Measurements from ENCODE around the gene MAN2B2.
A peak's percentile ranks its signal among the peaks of the same experiment; 100 is the strongest.

The MAN2B2 gene

DNA sequence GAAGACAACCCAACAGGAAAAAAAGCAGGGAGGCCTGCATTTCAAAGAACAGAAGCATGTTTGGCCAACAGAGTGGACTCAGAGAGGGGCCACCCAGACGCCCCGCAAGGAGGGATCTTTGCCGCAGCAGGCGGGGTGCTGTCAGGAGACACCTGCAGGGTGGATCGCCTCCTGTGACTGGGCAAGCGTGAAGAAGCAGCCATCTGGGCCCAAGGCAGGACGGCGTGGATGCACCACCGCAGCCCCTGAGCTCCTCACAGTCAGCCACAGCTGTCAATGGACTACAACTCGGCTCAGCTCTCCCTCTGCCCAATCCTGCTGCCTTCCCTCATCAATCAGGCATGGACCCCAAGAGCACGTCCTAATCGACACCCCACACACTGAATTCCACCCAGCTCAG, 32.0 kb upstream of the MAN2B2 start:
- Histone ChIP-seq H3K27me3 (no peaks in the 10 kb centered on the region), H3K4me2 (peak overlapping the region; percentile 33), H3K4me3 (no peak overlapping the region), H3K27ac (no peak overlapping the region), H3K9ac (no peak overlapping the region), H4K20me1 (peaks cover 7% of the 10 kb centered on the region; the same call in 1 of the 2 replicates), H3K36me3 (no peaks in the 10 kb centered on the region), H3K4me1 (peaks cover 11% of the 10 kb centered on the region), H3K9me3 (peaks cover 7% of the 10 kb centered on the region)
- TF ChIP-seq Cebpa-rat (IDR thresholded peaks at IDR 0.05): no peak

DNA sequence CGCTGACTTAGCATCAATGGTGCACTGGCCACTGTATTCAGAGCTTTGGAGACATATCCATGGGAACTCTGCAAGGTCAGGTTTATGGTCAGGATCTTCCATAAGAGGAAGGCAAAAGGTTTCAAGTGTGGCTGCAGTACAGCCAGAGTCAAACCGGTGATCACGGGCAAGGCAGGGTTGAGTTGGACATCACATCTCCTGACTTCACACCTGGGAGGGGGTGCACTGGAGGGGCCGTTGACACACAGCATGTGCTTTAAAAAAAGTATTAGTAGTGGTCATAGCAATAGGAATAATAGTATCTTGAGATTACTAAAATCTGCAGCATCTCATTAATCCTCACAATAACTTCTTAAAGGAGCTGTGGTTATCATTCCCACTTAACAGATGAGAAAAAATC, 28.9 kb upstream of the MAN2B2 start:
- Histone ChIP-seq H3K9ac (no peak overlapping the region), H3K4me3 (no peak overlapping the region), H3K4me1 (peaks cover 24% of the 10 kb centered on the region), H3K27ac (no peak overlapping the region), H3K27me3 (no peaks in the 10 kb centered on the region), H4K20me1 (peaks cover 7% of the 10 kb centered on the region; the same call in 1 of the 2 replicates), H3K36me3 (no peaks in the 10 kb centered on the region), H3K9me3 (no peaks in the 10 kb centered on the region), H3K4me2 (no peak overlapping the region)
- no peak for TF ChIP-seq Cebpa-rat (IDR thresholded peaks at IDR 0.05)

DNA sequence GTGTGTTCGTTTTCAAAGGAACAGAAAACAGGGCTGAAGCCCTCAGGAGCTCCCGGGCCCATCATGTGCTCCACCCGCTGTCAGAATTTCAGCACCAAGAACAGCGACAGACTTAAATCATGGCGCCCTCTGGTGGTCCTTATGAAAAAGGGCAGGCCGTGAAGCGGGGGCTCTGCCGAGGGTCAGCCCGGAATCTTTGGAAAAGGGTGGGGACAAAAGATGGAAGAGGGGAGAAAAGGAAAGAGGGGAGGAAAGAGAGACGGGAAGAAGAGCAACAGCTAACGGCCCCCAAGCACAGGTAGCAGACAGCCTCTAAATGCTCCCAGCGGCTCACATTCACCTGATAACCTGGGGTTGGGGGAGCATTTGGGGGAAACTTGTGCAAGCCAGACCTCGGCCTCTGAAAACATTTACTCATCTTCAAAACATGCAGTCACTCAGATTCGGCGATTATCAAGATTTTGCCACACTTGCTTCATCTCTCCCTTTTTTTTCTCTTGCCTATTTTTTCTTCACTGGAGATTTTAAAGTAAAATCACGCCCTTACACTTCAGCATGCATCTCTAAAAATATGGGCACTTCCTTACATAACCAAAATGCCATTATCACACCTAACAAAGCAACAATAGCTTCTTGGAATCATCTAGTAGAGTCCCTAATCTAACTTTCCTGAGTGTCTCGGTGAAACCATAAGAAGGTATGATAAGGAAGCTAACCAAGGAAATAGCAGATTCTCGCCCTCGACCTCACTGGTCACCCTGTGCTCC, 28.1 kb upstream of the MAN2B2 start:
- Histone ChIP-seq H3K4me3 (no peak overlapping the region), H3K4me1 (peaks cover 24% of the 10 kb centered on the region), H3K4me2 (no peak overlapping the region), H3K27ac (no peak overlapping the region), H3K9me3 (peaks cover 6% of the 10 kb centered on the region), H4K20me1 (peaks cover 7% of the 10 kb centered on the region; the same call in 1 of the 2 replicates), H3K9ac (no peak overlapping the region), H3K27me3 (no peaks in the 10 kb centered on the region), H3K36me3 (no peaks in the 10 kb centered on the region)
- TF ChIP-seq Cebpa-rat (IDR thresholded peaks at IDR 0.05): no peak

DNA sequence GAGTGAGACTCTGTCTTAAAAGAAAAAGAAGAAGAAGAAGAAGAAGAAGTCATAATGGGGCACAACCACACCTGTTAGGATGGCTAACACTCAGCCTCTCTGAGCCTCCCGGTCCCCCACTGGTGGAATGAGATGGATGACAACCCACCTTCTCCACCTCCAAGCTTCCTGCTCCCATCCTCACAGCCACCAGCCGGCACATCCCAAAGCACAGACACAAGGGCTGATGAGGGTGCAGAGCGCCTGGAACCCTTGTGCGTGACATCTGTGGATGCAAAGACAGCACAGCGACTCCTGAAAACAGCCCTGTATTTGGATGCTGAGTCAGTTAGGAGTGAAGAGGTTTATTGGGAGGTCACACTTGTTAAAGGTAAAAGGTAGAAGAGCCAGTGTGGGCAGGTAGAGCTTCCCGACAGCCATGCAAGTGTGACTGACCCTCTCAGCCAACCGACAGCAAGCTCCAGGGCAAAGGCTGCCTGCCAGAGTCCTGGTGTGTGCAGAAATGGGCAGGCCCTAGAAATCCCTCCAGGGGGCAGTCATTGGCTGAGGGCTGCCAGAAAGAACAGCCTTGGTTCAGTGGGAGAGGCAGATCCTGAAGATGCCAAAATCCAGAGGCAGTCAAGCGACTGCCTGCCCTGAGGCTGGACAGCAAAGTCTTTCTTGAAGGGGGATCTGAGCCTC, 26.6 kb upstream of the MAN2B2 start:
- no peak overlapping the region for H3K9ac ChIP-seq

DNA sequence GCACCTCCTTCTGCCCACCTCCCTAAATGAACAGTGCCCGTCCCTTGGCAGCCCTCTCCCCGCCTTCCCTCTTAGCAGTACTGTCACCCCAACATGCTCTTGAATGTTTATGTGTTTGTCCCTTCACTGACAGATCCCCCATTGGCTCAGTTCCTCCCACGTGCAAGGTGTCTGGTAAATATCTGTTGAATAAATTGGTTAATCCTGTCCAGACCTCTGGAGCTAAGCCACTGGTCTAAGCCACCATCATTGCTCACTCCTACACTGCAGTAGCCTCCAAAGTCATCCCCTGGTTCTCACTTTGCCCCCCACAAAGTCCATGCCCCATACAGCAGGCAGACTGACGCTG, 26.1 kb upstream of the MAN2B2 start:
- no peak for TF ChIP-seq Cebpa-rat (IDR thresholded peaks at IDR 0.05)
- Histone ChIP-seq H3K4me2 (no peak overlapping the region), H3K4me1 (peaks cover 13% of the 10 kb centered on the region), H3K36me3 (no peaks in the 10 kb centered on the region), H3K27ac (no peak overlapping the region), H4K20me1 (peaks cover 7% of the 10 kb centered on the region; the same call in 1 of the 2 replicates), H3K9ac (no peak overlapping the region), H3K9me3 (peaks cover 10% of the 10 kb centered on the region), H3K27me3 (no peaks in the 10 kb centered on the region), H3K4me3 (no peak overlapping the region)

More for the DNA sequence above, 26.6 kb upstream of the MAN2B2 start:
- no peak overlapping the region for H3K4me2 ChIP-seq
- peaks cover 10% of the 10 kb centered on the region for H3K9me3 ChIP-seq
- H3K36me3 ChIP-seq: no peaks in the 10 kb centered on the region
- TF ChIP-seq Cebpa-rat (IDR thresholded peaks at IDR 0.05): no peak
- peaks cover 18% of the 10 kb centered on the region for H3K4me1 ChIP-seq
- H3K27ac ChIP-seq: no peak overlapping the region
- peaks cover 7% of the 10 kb centered on the region; the same call in 1 of the 2 replicates for H4K20me1 ChIP-seq
- no peaks in the 10 kb centered on the region for H3K27me3 ChIP-seq
- H3K4me3 ChIP-seq: no peak overlapping the region

DNA sequence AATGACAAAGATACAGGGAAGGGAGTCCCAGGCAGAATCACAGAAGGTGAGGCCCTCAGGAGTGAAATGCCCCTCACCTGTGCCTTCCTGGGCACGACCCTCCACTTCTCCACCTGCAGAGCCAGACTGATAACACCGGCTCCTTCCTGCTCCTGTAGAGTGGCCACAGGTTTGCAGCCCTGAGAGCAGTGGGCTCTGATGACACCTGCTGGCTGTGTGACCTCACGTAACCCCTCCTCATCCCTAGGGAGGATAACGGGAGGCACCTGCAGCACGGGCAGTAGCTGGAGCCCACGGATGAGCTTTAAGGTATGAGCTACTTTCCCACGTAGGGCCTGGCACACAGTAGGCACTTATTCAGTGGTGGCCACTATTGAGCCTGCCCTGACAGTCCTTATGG, 25.5 kb upstream of the MAN2B2 start:
- Histone ChIP-seq H4K20me1 (peaks cover 7% of the 10 kb centered on the region; the same call in 1 of the 2 replicates), H3K4me2 (peak overlapping the region; percentile 16; the same call in 1 of the 2 replicates), H3K9me3 (peaks cover 10% of the 10 kb centered on the region), H3K4me3 (no peak overlapping the region), H3K4me1 (peaks cover 13% of the 10 kb centered on the region), H3K27me3 (no peaks in the 10 kb centered on the region), H3K27ac (no peak overlapping the region), H3K9ac (no peak overlapping the region), H3K36me3 (no peaks in the 10 kb centered on the region)
- TF ChIP-seq Cebpa-rat (IDR thresholded peaks at IDR 0.05): no peak

DNA sequence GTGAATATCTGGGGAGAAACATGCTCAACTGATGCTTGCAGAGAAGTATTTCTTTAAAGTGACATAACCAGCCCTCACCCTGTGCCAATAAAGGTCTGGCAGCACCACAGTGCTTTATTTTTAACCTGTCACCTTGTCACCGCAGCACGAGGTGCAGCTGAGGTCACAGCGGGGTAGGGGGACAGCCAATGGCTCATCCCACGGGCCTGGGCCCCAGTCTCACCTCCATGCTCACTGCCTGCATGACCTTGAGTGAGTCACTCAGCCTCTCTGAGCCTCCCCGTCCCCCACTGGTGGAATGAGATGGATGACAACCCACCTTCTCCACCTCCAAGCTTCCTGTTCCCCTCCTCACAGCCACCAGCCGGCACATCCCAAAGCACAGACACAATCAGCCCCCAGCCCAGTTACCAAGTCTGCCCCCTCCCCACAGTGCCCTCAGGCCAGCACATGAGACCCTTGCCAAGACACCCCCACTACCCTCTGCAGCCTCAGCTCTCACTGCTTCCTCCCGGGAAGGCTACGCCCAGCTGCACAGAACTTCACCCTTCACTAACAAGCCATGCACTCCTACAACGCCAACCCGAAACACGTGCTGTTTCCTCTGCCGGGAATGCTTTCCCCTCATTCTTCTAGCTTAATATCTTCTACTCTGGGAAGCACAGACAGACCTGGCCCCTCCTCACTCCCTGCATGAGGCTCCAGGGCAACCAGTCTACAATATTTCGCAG, 24.9 kb upstream of the MAN2B2 start:
- H4K20me1 ChIP-seq: peaks cover 7% of the 10 kb centered on the region; the same call in 1 of the 2 replicates
- H3K9me3 ChIP-seq: peaks cover 10% of the 10 kb centered on the region
- H3K27me3 ChIP-seq: no peaks in the 10 kb centered on the region
- no peaks in the 10 kb centered on the region for H3K36me3 ChIP-seq
- peak overlapping the region; percentile 31; the same call in 1 of the 2 replicates for H3K4me2 ChIP-seq
- H3K9ac ChIP-seq: no peak overlapping the region
- H3K4me1 ChIP-seq: peaks cover 13% of the 10 kb centered on the region
- no peak overlapping the region for H3K27ac ChIP-seq
- no peak overlapping the region for H3K4me3 ChIP-seq
- no peak for TF ChIP-seq Cebpa-rat (IDR thresholded peaks at IDR 0.05)

DNA sequence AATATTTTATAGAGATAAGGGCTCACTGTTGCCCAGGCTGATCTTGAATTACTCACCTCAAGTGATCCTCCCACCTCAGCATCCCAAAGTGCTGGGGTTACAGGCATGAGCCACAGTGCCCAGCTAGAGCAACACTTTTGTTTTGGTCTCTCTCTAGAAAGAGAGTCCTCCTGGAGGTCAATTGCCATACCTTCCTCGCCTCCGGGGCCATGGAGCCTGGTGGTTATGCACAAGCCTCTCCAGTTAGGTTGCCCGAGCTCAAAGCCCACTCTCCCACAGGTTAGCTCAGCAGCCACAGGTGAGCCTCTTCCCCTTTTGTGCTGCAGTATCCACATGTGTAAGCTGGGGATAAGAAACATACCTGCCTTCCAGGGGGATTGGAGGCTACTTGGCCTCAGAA, 24.2 kb upstream of the MAN2B2 start:
- no peak for TF ChIP-seq Cebpa-rat (IDR thresholded peaks at IDR 0.05)
- Histone ChIP-seq H3K9me3 (peaks cover 10% of the 10 kb centered on the region), H3K9ac (no peak overlapping the region), H3K27ac (no peak overlapping the region), H3K4me3 (no peak overlapping the region), H3K27me3 (no peaks in the 10 kb centered on the region), H3K36me3 (no peaks in the 10 kb centered on the region), H3K4me2 (no peak overlapping the region), H4K20me1 (peaks cover 6% of the 10 kb centered on the region; the same call in 1 of the 2 replicates), H3K4me1 (peaks cover 13% of the 10 kb centered on the region)

DNA sequence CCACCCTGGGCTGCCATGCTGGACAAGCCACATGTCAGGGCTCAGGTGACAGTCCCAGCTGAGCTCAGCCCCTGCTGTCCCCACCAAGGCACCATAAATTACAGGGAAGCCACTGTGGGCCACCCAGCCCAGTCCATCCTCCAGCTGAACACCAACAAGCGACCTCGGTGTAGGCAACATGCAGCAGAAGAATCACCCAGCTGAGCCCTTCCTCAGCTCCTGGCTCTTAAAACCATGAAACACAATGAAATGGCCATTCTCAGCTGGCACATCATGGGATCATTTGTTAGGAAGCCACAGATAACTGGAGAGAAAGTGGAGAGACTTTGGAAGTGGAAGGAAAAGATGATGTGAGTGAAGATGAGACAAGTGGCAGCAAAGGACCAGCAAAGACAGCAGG, 23.3 kb upstream of the MAN2B2 start:
- Histone ChIP-seq H3K27ac (no peak overlapping the region), H4K20me1 (no peaks in the 10 kb centered on the region; the same call in 1 of the 2 replicates), H3K36me3 (no peaks in the 10 kb centered on the region), H3K4me2 (no peak overlapping the region), H3K4me1 (peaks cover 13% of the 10 kb centered on the region), H3K27me3 (no peaks in the 10 kb centered on the region), H3K4me3 (no peak overlapping the region), H3K9me3 (peaks cover 10% of the 10 kb centered on the region), H3K9ac (no peak overlapping the region)
- TF ChIP-seq Cebpa-rat (IDR thresholded peaks at IDR 0.05): no peak
